HG03432 (cell line): Measurements from ENCODE around the gene NEK3.
"Not testable (repeated sequence)": the region's sequence is repeated elsewhere in the genome, so short reads cannot be mapped to it uniquely, and the experiment has no call there.

ENCODE experiments used
- ATAC-seq: cut with Tn5 transposase; IDR thresholded peaks from one replicate; pipeline ENCODE4 v1.9.1; 2021; ENCODE audit warnings: mild to moderate bottlenecking, moderate library complexity; ENCODE audit not compliant: unreplicated experiment

The NEK3 gene, protein sequence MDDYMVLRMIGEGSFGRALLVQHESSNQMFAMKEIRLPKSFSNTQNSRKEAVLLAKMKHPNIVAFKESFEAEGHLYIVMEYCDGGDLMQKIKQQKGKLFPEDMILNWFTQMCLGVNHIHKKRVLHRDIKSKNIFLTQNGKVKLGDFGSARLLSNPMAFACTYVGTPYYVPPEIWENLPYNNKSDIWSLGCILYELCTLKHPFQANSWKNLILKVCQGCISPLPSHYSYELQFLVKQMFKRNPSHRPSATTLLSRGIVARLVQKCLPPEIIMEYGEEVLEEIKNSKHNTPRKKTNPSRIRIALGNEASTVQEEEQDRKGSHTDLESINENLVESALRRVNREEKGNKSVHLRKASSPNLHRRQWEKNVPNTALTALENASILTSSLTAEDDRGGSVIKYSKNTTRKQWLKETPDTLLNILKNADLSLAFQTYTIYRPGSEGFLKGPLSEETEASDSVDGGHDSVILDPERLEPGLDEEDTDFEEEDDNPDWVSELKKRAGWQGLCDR

DNA sequence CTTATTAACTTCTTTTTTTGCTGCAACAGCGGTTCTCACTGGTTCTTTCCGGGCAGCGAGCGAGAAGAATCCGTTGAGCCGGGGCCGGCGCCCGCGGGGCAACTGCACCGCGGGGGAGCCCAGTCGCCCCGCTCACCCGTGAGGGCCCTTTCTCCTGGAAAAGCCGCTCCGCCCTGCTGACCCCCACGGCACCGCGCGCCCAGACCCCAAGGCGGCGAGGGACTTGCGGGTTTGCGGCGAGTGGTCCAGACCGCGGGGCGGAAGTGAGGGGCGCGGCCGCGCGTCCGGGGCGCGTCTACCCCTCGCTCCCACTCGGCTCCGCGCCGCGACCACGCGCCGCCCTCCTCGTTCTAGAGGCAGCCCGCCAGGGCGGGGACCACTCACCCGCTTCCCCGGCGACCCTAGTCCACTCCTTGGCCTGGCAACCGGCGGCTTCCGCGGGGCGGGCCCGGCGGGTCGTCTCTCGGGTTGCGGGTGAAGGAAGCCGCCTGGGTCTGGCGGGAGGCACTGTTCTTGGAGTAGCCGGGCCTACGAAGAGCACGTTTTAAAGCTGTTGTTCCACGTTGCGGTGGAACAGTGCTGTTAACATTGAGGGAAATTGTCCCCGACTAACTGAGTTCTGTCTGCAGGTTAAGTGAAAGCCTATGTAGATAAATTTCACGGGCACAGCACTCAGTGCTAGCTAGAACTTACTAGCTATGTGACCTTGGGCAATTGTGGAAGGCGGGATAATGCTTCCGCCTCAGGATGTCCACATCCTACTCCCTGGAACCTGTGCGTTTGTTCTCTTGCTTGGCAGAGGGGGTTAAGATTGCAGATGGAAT is at the start of gene NEK3:
TSS of gene NEK3 (minus strand) at position 439 of the 824 bp plus-strand sequence. CDS start 3,406 bp downstream, outside the sequence.
- peak; percentile 92 for ATAC-seq

DNA sequence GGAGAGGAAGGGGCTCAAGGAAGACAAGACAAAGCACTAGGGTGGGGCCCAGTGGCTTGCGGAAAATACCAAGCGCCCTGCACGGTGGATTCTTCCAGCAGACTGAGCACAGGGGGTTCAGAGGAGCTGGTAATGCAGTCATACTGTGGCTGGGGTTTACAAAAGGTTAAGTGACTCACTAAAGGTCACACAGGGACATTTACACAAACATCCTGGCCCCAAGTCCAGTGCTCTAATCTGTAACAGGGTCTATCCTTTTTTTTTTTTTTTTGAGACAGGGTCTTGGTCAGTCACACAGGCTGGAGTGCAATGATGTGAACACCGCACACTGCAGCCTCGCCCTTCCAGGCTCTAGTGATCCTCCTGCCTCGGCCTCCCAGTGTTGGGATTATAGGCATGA is 49.0 kb upstream of the NEK3 start:
- not testable (repeated sequence) for ATAC-seq

DNA sequence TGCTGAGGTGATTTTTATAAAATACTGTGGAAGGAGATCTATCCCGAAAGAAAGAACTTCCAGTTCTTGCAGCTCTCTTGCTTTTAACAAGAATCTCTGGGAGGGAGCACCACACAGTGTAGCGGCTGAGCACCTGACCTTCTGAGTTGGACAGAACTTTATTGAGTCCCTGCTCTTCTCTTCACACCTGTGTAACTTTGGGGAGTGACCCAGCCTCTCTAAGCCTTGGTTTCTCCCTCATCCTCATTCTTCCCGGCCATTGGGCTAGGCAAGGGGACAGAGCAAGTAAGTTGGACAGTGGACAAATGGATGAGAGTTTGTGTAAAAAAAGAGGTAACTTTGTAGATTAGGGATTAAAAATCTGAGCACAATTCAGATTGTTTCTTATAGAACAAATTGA is 48.5 kb upstream of the NEK3 start:
- ATAC-seq: not testable (repeated sequence)

DNA sequence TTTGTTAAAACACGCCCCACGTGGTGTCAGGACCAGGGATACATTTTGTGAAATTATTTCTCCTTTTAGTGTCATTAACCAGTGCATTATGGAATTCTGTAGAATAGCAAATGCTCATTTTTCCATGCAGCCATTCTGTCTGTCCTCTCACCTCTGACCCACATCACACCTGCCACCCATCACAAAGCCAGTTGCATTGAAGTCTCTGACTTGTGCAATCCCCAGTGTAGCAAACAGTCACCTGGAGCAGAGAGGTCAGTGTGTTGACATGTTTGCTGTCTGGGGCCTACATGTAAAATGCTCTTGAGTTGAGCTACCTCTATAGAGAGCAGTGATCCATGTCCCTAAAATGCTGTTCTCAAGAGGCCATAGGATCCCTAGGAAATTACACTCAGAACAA is 47.9 kb upstream of the NEK3 start:
- not testable (repeated sequence) for ATAC-seq

DNA sequence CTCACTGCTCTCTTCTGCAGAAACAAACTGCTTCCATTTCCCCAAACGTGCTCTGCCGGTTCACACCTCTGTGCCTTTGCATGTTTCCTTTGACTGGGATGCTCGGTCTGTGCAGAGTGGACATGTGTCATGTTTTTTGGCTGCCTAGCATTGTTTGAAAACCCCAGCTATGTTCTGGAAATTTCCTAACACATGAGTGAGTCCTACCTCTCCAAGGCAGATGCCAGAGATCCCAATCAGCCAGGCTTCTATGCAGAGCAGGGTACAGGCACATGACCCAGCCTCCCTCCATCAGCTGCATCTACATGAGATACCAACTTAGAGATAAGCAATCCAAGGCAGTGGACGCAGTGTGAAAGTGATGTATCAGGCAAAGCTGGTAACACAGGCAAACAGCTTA is 45.1 kb upstream of the NEK3 start:
- not testable (repeated sequence) for ATAC-seq

DNA sequence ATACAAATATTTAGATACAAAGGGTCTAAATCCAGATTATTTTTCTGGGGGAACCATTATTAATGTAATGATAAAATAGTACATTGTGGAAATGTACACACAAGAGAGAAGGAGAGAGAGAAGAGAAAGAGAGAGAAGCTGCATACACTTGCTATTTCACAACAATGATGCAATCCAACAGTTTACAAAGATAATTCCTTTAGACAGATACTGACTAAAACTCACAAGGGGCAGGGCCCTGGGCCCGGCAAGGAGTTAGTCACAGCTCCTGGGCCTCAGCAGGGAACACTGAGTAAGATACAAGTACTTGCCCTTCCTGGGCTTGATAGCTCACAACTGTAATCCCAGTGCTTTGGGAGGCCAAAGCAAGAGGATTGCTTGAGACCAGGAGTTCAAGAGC is 44.5 kb upstream of the NEK3 start:
- ATAC-seq: not testable (repeated sequence)

DNA sequence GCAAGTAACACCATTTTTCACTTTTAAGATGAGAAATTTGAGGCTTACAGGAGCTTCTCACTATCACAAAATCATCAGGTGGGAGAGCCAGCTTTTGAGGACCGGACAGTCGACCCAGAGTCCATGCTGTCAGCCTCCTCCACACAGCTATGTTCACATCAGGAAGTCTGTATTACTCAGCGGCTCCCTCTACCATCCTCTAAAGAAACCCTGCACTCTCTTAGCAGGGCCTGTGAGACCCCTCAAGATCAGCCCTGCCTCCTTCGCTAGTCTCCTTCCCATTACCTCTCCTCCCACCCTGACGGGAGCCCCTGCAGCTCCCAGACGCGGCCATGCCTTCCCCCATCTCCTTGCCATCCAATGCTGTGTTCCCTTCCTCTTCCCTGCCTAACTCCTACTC is 43.1 kb upstream of the NEK3 start:
- ATAC-seq: not testable (repeated sequence)

DNA sequence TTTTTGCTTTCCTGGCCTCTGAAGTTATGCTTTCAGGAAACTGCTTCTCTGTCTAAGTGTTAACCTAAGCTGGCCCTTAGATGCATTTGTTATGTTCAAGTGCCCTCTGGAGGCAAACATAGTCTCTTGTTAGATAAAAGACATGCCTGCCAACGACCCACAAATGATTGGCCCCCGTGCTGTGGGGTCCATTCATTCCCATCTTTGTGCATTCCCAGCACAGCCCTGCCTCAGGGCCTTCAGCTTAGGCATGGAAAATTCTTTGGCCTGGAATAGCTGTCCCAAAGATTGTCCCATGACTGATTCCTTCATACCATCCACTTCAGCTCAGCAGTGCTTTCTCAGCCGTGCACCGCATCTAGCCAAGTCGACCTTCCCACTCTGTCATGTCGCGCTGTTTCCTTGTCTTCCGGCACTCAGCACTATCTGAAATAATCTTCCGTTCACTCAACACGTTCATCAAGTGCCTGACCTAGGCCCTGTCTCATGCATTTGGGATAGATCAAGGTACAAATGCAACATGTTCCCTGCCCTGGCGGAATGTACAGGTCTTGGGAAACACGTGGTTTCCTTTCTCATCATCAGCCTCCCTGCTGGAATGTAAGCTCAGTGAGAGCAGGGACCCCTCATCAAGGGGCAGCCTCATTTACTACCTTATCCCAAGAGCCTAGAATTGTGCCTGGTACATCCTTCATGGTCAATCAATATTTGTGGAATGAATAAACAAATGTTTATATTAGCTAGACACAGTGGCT is 42.2 kb upstream of the NEK3 start:
- peak; percentile 56 for ATAC-seq

DNA sequence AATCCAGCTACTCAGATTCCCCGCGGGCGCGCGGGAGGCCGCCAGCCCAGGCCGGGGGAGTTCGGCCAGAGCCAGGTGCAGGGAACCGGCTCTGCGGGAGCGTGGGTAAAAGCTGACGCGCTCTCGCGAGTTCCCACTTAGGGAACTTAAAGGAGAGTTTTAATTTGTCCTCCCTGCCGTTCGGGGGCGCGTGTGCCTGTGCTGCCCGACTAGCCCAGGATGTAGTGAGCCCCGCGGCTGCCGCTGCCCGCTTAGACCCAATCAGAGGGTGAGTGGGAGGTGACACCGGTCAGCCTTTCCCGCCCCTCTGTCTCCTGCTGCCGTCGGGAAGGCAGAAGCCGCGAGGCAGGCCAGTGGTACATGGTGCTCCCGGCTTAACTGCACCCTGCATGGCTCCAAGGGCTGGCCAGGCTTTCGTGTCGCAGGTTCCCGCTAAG is 36.0 kb upstream of the NEK3 start:
- peak; percentile 76 for ATAC-seq

DNA sequence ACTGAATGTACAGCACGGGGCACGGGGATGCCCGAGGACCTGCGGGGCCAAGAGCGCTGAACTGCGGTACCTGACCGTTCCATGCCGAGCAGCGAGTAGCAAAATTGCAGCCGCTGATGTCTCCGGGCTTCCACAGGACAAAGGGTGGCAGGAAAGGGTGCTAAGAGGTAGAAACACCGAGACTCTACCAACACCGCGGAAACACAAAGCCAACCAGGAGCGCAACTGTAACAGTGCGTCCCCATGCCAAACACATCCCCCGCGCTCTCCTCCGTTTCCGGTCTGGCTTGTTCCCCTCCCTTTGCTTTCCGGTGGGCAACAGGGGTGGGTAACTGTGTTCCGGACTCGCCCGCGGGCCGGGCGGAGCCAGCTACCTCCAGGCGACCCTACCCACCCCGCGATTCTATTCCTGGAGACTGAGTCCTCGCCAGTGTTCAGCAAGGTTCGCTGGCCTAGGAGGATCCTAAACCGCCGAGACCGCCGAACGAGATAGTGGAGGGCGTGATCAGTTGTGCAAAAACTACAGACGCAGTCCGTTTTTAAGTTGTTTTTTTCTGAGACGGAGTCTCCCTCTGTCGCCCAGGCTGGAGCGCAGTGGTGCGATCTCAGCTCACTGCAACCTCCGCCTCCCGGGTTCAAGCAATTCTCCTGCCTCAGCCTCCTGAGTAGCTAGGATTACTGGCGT is 34.9 kb upstream of the NEK3 start:
- ATAC-seq: peak; percentile 84

DNA sequence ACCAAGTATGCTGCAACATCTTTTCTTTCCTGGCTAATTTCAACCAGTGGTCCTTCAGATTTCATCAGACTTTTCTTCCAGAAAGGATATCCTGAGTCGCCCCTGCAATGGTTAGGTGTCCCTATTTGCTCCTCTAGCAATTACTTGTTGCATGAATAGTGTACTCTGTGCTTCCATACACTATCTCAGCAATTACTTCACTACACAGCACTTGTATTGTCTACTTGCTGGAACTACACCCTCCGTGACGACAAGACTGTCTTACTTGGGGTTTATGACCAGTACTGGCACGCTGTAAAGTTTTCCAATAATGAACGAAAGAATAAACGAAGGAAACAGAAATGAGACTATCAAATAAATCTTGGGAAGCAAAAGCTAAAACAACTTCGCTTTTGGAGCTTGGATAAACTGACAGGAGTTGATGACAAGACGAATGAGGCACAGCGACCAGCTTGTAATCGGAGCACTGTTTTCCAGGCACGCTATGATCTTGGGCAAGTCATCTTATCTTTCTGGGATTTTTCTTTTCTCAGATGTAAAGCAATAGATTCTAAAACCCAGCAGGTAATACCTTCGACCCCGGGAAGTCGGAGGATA is 34.3 kb upstream of the NEK3 start:
- ATAC-seq: not testable (repeated sequence)

DNA sequence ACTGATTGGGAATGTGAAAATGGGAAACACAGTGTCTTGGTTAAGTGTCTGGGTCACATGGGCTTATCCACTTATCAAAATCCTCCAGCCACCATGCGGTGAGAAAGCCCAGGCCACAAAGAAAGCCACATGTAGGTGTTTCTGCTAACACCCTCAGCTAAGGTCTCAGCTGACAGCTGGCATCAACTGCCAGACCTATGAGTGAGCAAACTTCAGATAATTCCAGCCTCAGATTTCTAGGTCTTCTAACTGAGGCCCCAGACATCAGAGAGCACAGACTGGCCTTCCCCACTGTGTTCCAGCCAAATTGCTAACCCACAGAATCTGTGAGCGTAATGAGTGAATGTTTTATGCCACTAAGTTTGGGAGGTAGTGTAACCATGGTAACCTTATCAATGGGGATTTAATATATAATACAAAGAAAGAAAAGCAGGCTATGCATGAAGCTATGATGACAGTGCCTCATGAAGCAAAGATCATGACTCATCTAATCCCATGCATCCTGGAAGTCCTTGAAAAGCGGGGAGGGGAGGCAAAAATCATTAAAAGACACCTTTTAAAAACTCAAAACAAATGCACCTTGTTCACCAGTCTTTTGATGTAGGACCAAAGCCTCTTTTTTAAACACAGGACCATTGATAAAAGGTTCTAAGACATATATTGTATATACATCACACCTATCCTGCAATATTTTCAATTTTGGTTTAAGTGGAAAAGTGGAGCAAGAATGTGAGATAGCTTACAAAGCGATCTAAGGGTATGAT is 28.2 kb upstream of the NEK3 start:
- ATAC-seq: peak; percentile 71

DNA sequence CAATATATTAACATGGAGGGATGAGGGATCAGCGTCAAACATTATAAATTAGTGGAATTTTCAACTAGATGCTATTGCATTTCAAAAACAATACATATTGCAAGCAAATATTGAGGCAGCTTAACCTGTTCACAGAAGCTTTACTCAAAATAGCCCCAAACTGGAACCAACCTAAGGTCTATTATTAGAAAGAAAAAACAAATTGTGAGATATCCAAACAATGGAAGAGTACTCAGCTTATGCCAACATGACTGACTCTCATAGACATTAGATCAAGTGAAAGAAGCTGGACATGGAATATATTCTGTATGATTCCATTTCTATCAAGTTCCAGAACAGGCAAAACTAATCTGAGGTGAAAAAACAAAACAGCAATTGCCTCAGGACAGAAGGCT is 27.6 kb upstream of the NEK3 start:
- peak; percentile 16 for ATAC-seq

DNA sequence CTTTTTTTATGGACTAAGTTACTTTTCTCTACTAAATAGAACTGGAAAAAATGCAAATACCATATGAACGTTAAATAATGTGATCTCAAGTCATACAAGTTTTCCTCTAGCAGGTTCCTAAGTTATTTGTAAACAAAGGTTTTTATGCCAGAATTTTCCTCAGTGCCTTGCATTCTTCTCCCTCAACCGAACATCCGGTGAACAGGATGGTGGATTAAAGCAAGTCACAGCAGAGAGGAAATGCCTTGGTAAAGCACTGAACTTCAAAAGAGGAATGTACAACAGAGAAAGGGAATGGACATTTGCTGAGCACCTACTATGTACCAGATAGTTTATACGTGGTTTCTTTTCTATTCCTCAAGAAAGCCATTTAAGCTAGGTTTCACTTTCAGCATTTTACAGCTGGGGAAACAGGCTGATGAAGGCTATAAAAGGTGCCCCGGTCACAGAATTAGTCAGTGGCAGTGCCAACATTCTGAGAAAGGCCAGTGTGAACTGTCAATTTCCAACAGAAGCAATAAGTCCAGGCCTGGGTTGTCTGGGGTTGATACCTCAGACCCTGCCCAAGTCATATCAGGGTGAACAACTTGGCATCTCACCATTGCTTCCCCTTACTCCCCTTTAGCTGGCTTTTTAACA is 22.0 kb upstream of the NEK3 start:
- peak; percentile 58 for ATAC-seq

DNA sequence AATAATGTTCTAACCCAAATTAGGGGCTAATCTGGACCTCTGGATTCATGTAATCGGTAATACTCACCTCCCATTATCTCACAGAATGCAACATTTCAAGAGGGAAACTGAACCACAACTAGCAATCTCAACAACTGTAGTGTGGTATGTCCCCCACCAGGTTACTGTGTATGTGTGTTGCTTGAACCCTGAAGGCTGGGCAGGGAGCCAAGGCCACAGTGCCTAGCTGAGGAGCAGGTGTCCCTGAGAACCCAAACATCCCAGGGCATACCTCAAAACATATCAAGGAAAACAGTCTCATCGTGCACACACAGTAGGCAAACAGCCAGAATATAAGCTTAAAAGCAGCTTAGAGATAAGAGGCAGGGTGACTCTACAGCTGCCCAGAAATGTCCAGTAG is 20.5 kb upstream of the NEK3 start:
- no peak for ATAC-seq

DNA sequence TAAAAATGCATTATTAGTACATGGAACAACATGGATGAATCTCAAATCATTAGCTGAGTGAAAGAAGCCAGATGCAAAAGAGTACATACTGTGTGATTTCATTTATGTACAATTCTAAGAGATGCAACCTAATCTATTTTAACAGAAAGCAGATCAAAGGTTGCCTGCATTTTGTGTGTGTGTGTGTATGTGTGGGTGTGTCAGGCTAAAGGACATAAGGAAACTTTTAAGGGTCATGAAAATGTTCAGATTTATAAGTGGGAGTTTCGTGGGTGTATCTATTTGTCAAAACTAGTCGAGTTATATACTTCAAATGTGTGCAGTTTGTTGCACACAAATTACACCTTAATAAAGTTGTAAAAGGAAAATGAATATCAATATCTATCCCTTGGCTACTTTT is 17.9 kb upstream of the NEK3 start:
- no peak for ATAC-seq

DNA sequence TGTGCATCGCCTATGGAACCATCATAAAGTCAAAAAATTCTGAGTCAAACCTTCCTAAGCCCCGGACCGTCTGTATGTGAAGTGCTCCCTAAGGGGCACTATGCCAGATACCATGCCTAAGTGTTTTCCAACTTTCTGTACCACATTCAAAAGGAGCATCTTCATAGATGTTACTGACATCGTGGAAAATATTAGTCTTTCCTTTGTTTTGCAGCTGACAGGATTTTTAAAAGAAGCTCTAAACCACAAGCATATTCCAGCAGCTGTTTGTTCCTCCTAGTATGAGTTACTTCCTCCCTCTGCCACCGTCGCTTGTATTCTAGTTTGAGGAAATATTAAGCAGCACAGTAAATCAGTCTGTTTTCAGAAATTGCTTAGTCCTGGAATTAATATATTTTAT is 14.6 kb upstream of the NEK3 start:
- not testable (repeated sequence) for ATAC-seq

DNA sequence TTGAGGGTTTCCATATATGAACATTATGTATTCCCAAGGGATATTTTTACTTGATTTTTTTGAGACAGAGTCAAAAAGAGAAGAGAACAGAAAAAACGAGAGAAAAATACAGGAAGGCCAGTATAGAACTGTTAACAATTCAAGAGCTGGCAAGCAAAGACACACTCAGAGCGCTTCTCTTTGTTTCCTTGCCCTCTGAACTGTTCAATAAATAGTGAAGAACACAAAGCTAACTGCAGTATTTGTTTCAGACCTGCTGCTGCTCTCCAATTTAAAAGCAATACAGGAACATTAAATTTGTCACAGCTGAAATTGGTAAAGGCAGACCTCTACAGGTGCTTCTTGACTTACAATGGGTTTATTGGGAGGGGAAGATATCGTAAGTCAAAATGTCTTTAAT is 14.0 kb upstream of the NEK3 start:
- no peak for ATAC-seq

DNA sequence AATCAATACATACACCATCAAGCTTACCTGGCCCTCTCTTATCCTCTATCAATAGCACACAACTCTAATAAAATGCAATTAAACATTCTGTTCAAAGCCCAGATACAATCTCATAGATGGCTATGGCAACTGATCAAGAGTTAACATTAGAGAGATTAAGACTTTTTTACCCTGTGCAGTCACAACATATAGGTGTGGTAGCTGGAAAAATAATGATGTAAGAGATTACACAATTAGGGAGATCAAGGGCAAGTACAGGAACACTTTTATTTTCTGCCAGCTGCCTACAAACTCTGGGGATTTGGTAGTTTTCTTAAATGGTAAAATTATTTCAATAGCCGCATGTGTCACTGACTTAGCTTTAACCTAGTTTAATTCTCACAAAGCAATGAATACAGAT is 12.3 kb upstream of the NEK3 start:
- ATAC-seq: not testable (repeated sequence)
